ENCODE data around the gene DOCK1.

- TF ChIP-seq CTCF (IDR thresholded peaks at IDR 0.05), result no peak
- no peak for TF ChIP-seq EZH2phosphoT487 (IDR thresholded peaks at IDR 0.05)
These were observed 494.4 kb downstream of the DOCK1 start for GRCh38 chr10:127399668-127400067.
